DMS79 (cell line): ENCODE results near the gene LYZL1.
"Not testable (repeated sequence)": the region's sequence is repeated elsewhere in the genome, so short reads cannot be mapped to it uniquely, and the experiment has no call there.

Experiments used
- DNase-seq: peaks from one replicate; lab custom pipeline; 2025; lab: John Stamatoyannopoulos, UW

The LYZL1 gene

GRCh38 chr10:29308142-29308541 lies 19.3 kb downstream of the LYZL1 start:
- DNase-seq, result not testable (repeated sequence)

DNA sequence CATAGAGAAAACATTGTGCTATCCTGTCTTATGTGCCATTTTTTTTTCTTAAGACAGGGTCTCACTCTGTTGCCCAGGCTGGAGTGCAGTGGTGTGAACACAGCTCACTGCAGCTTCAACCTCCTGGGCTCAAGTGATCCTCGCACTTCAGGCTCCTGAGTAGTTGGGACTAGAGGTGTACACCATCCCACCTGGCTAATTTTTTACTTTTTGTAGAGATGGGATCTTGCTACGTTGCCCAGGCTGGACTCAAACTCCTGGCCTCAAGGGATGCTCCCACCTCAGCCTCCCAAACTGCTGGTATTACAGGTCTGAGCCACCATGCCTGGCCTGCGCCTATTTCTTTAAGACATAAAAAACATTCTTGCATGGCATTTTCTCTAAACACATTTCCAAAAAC lies 20.6 kb downstream of the LYZL1 start:
- DNase-seq, result no peak

DNA sequence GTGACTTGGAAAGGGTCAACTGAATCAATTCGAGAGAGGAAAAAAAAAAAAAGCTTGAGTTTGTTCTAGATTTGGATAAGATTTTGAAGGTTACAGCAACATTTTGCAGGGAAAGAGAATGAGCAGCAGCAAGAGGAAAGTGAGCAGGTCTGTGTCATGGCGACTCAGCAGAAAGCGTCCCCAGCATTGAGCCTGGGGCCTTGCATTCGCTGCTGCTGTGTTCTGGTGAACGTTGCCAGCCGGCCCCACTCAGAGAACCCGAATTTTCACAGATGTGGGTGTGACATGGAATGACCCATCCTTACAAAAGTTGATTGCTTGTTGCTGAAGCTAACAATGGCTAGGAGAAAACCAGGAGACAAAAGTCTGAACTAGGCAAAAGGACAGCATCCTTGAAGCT lies 21.6 kb downstream of the LYZL1 start:
- DNase-seq, result not testable (repeated sequence)

DNA sequence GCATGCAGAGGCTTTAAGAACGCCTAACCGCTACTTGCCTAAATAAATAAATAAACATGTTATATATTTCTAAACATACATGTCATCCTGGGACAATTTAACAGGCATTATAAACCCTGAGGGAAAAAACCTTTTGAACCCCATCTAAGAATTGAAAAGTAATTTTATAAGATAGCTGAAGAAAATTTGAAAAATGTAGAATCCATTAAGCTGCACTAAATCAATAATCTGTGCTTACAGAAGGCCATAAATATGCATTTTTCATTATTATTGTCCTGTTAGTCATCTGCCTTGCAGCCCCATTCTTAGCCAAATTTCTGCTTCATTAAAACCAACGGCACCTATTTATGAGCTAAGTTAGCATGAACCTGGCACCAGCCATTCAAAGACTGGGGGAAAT lies 24.2 kb downstream of the LYZL1 start:
- no peak for DNase-seq

- no peak for DNase-seq
Observed at GRCh38 chr10:29314726-29315125, 25.9 kb downstream of the LYZL1 start.

GRCh38 chr10:29315814-29316213 lies 26.9 kb downstream of the LYZL1 start:
- DNase-seq, result no peak

GRCh38 chr10:29316308-29317026 lies 27.6 kb downstream of the LYZL1 start:
- DNase-seq, result no peak

DNA sequence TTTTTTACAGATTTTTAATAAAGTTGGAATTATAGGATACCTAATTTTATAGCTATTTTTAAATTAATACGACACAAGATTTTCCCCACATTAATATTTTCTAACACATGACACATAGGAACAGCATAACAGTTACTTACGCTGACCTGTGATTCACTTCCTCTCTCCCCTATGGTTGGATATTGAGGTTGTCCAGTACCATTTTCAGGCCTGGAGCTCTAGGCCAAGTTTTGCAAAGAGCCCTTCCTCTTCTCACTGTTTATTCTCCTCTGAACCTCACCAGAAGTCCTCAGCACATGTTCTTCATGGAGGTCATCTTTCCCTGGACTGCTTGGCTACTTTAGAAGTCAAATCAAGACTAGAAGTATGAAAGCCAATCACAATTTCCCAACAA lies 28.2 kb downstream of the LYZL1 start:
- DNase-seq, result no peak

DNA sequence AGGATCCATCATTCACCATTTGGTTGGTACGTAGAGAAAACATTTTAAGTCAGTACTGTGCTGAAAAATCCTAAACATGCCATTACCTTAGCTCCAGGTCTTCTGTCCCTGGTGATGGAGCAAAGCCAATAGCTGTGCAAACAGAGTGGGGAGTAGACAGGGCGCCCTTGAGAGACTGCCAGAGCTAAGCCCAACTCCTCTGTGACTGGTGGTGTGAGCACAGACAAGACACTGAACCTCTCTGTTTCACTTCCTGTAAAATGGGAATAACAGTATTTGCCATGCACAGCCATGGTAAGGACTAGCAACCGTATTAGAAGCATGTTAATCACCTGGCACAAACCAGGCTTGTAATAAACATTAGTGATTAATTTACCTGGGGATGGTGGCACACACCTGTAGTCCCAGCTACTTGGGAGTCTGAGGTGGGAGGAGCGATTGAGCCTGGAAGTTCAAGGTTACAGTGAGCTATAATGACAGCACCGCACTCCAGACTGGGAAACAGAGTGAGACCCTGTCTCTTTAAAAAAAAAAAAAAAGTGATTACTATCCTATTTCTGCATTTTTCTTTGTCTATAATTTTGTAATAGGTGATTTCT lies 28.7 kb downstream of the LYZL1 start:
- no peak for DNase-seq

DNA sequence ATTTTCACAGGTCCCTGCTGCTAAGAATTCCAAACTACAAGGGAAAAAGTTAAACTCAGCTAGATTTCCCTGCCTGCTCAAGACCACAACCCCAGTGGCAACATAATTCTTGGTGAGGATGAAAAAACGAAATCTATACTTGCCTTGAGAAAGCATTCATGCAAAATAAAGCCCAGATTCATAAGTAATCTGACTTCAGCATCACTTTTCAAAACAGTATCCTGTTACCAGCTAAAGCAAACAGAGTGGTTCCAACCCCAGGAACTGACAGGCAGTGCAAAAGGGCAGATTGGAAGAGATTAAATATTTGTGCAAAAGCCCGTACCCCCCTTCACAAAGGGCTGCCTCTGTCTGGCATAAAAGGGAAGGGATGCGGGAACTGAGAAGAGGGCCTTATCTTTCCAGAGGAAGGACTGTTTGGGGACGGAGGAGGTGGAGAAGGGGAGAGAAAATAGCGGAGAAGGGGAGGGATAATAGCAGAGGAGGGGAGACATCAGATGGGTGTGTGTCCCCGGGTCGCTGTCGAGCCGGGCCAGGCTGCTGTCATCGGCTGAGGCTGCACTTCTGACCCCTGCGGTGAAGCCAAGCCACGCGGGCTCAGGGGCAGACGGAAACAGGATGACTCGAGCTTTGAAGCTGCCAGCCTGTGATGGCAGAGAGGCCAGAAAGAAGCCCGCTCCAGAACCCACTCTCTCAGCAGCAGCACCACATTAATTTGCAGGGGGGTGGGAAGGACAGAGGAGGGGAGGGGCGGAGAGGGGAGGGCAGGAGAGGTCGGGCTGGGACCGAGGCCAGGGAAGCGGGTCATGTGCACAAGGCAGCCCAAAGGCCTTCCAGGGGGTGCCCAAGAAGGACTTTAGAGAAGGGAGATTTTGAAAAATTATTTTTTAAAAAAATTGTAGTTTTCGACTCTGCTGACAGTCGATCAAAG lies 29.5 kb downstream of the LYZL1 start:
- DNase-seq, result not testable (repeated sequence)

- no peak for DNase-seq
Observed at GRCh38 chr10:29319205-29319781, 30.4 kb downstream of the LYZL1 start.

DNA sequence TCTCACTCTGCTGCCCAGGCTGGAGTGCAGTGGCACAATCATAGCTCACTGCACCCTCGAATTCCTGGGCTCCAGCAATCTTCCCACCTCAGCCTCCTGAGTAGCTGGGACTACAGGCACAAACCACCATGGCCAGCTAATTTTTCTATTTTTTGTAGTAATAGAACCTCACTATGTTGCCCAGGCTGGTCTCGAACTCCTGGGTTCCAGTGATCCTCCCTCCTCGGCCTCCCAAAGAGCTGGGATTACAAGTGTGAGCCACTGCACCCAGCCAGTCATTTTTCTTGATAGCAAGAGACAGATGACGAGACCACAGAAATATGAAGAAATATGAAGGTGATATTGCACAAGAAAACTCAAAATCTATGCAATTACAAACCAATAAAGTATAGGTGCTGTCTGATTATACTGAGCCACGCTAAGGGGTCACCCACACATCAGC lies 31.8 kb downstream of the LYZL1 start:
- not testable (repeated sequence) for DNase-seq

GRCh38 chr10:29321656-29322055 lies 32.8 kb downstream of the LYZL1 start:
- DNase-seq, result no peak

GRCh38 chr10:29322918-29323317 lies 34.0 kb downstream of the LYZL1 start:
- no peak for DNase-seq

DNA sequence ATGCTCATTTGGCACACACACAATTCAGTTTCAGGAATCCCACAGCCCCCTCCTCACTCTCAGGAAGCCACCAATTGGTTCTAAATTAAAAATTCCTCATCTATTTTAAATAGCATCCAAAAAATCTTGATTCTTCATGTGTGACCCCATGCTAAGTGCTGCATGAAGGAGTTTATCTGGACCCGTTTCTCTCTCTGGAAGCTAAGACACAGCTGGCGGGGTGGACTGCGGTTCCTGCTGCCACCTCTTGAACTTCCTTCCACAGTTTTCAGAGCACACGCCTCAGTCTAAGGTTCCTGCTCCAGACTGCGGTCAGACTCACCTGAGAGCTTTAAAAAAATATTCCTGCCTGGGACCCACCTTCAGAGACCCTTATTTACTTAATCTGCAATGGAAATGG lies 34.5 kb downstream of the LYZL1 start:
- DNase-seq, result no peak

DNA sequence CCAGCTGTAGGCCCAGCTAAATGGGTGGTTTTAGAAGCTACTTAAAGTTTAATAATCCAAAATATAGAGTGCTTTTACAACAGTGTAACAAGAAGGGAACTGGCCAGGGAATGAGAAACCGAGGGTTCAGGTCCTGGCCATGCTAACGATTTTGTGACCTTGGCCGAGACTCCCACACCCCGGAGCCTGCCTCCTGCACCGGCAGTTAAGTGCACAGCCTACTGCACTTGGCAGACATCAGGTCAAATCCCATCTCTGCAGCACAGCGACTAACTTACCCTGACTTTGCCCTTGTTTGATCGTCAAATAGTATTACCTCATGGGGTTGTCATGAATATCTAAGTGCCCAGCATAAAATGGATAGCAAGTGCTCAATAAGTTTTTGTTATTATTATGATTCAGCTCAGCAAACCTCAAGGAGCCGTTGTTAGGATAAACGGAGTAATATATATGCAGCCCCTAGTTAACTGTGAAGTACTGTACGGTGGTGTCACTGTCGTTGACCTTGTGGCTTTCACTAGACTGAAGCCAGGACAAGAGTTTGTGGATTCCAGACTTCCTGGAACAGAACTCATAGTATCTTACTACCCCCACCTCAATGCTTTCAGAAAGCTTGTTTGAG lies 35.5 kb downstream of the LYZL1 start:
- DNase-seq, result no peak

DNA sequence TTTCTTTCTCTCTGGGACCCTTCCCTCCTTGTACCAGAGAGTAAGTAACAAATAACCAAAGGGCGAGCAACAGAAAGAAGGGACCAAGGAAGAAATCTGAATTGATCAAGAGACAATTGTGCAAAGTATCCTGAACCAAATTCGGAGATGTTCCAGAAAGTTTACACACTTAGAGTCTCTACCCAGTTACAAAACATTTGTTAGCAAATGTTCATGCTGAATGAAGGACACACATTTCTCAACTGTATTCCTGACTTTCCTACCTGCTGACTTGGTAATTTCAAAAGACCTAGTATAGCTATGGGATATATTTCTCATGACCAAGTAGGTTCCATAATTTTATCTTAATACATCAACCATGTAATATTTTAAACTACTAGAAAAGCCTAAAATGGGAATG lies 37.4 kb downstream of the LYZL1 start:
- no peak for DNase-seq

DNA sequence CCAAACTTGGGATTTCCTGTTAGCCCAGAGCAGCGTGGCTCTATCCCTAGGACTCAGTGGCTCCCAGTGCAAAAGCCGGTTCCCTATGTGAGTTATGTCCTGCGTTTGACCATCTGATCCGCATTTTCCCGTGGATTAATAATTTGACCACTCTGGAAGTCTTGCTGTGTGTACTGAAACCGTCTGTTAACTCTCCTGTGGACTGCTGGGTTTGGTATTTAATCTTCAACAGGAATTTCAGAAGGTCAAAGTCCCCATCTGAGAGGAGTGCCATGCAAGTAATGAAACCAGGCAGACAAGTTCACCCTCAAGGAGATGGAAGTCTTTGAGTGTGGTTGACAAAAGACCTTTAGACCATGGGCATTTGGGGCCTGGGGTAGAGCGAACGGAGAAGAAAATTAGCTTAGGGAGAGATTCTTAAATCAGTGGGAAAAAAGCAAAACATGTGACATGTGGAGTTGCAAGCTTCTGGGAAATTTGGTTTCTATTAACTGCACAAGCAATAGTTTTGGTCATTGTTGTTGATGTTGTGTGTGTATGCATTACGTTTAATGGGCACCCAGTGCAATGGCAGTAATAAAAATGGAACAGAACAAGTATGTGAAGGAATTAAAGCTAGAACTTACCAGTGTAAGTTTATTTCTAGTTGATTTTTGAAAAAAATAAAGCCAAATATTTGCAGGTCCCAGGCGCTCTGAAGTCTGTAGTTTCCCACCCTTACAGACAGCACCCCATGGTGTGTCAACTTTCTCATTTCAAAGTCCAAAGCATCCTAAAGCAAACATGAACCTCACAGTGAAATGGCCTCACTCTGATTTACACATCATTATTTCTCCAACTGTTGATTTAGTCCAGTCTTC lies 38.2 kb downstream of the LYZL1 start:
- DNase-seq, result no peak

DNA sequence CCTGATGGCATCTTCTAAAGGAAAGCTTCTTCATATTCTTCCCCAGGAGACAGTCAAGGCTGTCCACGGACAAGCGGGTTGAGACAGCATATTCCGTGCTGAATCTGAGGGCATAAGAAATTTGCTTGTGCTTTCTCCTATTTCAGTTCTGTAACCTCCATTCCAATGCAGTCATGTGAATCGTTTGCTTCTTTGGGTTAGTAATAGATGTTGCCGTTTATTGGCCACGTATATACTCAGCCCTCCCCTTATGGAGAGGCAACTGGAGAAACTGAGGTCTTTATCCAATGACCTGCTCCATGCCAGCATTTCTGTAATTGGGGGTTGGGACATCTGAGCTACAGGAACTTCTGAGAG lies 38.9 kb downstream of the LYZL1 start:
- DNase-seq, result no peak

DNA sequence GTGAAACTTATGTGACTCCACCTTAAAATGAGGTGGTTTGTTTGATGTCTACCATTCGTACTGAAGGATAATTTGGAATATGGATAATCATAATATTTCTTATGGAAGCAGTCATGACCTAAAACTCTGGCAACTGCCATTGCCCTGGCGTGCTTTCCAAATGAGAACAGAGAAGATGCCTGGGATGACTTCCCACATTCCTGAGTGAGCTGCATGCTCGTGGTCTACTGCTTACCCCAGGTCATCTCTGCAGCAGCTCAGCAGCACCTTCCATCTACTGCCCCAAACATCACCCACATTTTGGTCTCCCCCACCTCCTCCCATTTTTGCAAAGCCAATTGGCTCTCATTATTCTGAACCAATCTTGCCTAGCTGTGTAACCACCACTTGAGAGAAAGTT lies 40.1 kb downstream of the LYZL1 start:
- DNase-seq, result no peak

GRCh38 chr10:29329420-29329819 lies 40.5 kb downstream of the LYZL1 start:
- peak; percentile 30 for DNase-seq
